ENCODE results near the gene MIGA2. TPM values are rescaled to one million over a fixed set of nuclear protein-coding genes. Genes with fewer than 3 reads are reported as not detected.
"Not testable (repeated sequence)": the region's sequence is repeated elsewhere in the genome, so short reads cannot be mapped to it uniquely, and the experiment has no call there.

MIGA2 gene
- total RNA-seq, 1 donor from 2014 or later = 12.0 TPM

GRCh38 chr9:129004173-129004572, 32.3 kb upstream of the MIGA2 start:
- peaks cover 50 to 58% (median 55%) of the 10 kb centered on the region in 3 donors for H3K36me3 ChIP-seq (ENCODE audit: control insufficient read depth in 3 of 3, insufficient read depth in 3 of 3, low read length in 3 of 3)

GRCh38 chr9:129005336-129005997, 31.0 kb upstream of the MIGA2 start:
- Histone ChIP-seq H3K27me3 (ENCODE audit: control insufficient read depth in 3 of 3, insufficient read depth in 3 of 3, low read length in 3 of 3) (no peaks in the 10 kb centered on the region), H3K27ac (ENCODE audit: low read depth, low read length) (peak overlapping the region; percentile 76), H3K36me3 (ENCODE audit: control insufficient read depth in 3 of 3, insufficient read depth in 3 of 3, low read length in 3 of 3) (peaks cover 45 to 52% (median 51%) of the 10 kb centered on the region in 3 donors), H3K4me1 (ENCODE audit: control insufficient read depth in 3 of 3, insufficient read depth in 3 of 3, low read length in 3 of 3) (peaks cover 21 to 32% (median 31%) of the 10 kb centered on the region in 3 donors), H3K9ac (ENCODE audit: low read depth in 1 of 3, low read length in 3 of 3) (peak overlapping the region in 1 of 3 donors; percentile 74), H3K9me3 (ENCODE audit: control insufficient read depth in 3 of 3, low read length in 3 of 3) (no peaks in the 10 kb centered on the region), H3K4me3 (ENCODE audit: low read length in 3 of 3) (no peak overlapping the region)

More at GRCh38 chr9:129004173-129004572, 32.3 kb upstream of the MIGA2 start:
- not testable (repeated sequence) for H3K27ac ChIP-seq (ENCODE audit: low read depth, low read length); H3K4me3 ChIP-seq (ENCODE audit: low read length in 3 of 3); H3K9me3 ChIP-seq (ENCODE audit: control insufficient read depth in 3 of 3, low read length in 3 of 3); H3K27me3 ChIP-seq (ENCODE audit: control insufficient read depth in 3 of 3, insufficient read depth in 3 of 3, low read length in 3 of 3); H3K9ac ChIP-seq (ENCODE audit: low read depth in 1 of 3, low read length in 3 of 3)
- H3K4me1 ChIP-seq (ENCODE audit: control insufficient read depth in 3 of 3, insufficient read depth in 3 of 3, low read length in 3 of 3) = peaks cover 21 to 32% (median 31%) of the 10 kb centered on the region in 3 donors

GRCh38 chr9:129006328-129007034, 29.9 kb upstream of the MIGA2 start:
- peak overlapping the region; percentile 76 for H3K27ac ChIP-seq (ENCODE audit: low read depth, low read length)
- peaks cover 21 to 32% (median 31%) of the 10 kb centered on the region in 3 donors for H3K4me1 ChIP-seq (ENCODE audit: control insufficient read depth in 3 of 3, insufficient read depth in 3 of 3, low read length in 3 of 3)
- H3K4me3 ChIP-seq (ENCODE audit: low read length in 3 of 3) = peak overlapping the region in 1 of 3 donors; percentile 45
- peaks cover 49 to 53% (median 52%) of the 10 kb centered on the region in 3 donors for H3K36me3 ChIP-seq (ENCODE audit: control insufficient read depth in 3 of 3, insufficient read depth in 3 of 3, low read length in 3 of 3)
- H3K9ac ChIP-seq (ENCODE audit: low read depth in 1 of 3, low read length in 3 of 3) = peak overlapping the region in 2 of 3 donors; percentile 14 to 74
- H3K27me3 ChIP-seq (ENCODE audit: control insufficient read depth in 3 of 3, insufficient read depth in 3 of 3, low read length in 3 of 3) = no peaks in the 10 kb centered on the region
- no peaks in the 10 kb centered on the region for H3K9me3 ChIP-seq (ENCODE audit: control insufficient read depth in 3 of 3, low read length in 3 of 3)

- H3K9ac ChIP-seq (ENCODE audit: low read depth in 1 of 3, low read length in 3 of 3) = peak overlapping the region in 1 of 3 donors; percentile 50
- peak overlapping the region; percentile 76 for H3K27ac ChIP-seq (ENCODE audit: low read depth, low read length)
These were observed 29.2 kb upstream of the MIGA2 start for GRCh38 chr9:129007035-129007765.

GRCh38 chr9:129007766-129008468, 28.5 kb upstream of the MIGA2 start:
- Histone ChIP-seq H3K4me1 (ENCODE audit: control insufficient read depth in 3 of 3, insufficient read depth in 3 of 3, low read length in 3 of 3) (peaks cover 21 to 32% (median 31%) of the 10 kb centered on the region in 3 donors), H3K9me3 (ENCODE audit: control insufficient read depth in 3 of 3, low read length in 3 of 3) (no peaks in the 10 kb centered on the region), H3K4me3 (ENCODE audit: low read length in 3 of 3) (no peak overlapping the region), H3K9ac (ENCODE audit: low read depth in 1 of 3, low read length in 3 of 3) (peak overlapping the region in 1 of 3 donors; percentile 50), H3K27ac (ENCODE audit: low read depth, low read length) (peak overlapping the region; percentile 76), H3K36me3 (ENCODE audit: control insufficient read depth in 3 of 3, insufficient read depth in 3 of 3, low read length in 3 of 3) (peaks cover 43 to 46% (median 46%) of the 10 kb centered on the region in 3 donors), H3K27me3 (ENCODE audit: control insufficient read depth in 3 of 3, insufficient read depth in 3 of 3, low read length in 3 of 3) (no peaks in the 10 kb centered on the region)

More at GRCh38 chr9:129007035-129007765, 29.2 kb upstream of the MIGA2 start:
- Histone ChIP-seq H3K27me3 (ENCODE audit: control insufficient read depth in 3 of 3, insufficient read depth in 3 of 3, low read length in 3 of 3) (no peaks in the 10 kb centered on the region), H3K9me3 (ENCODE audit: control insufficient read depth in 3 of 3, low read length in 3 of 3) (no peaks in the 10 kb centered on the region), H3K4me3 (ENCODE audit: low read length in 3 of 3) (no peak overlapping the region), H3K4me1 (ENCODE audit: control insufficient read depth in 3 of 3, insufficient read depth in 3 of 3, low read length in 3 of 3) (peaks cover 21 to 32% (median 31%) of the 10 kb centered on the region in 3 donors), H3K36me3 (ENCODE audit: control insufficient read depth in 3 of 3, insufficient read depth in 3 of 3, low read length in 3 of 3) (peaks cover 46 to 47% (median 46%) of the 10 kb centered on the region in 3 donors)

- Histone ChIP-seq H3K4me1 (ENCODE audit: control insufficient read depth in 3 of 3, insufficient read depth in 3 of 3, low read length in 3 of 3) (peaks cover 21 to 32% (median 31%) of the 10 kb centered on the region in 3 donors), H3K4me3 (ENCODE audit: low read length in 3 of 3) (no peak overlapping the region), H3K9ac (ENCODE audit: low read depth in 1 of 3, low read length in 3 of 3) (peak overlapping the region in 1 of 3 donors; percentile 45), H3K27me3 (ENCODE audit: control insufficient read depth in 3 of 3, insufficient read depth in 3 of 3, low read length in 3 of 3) (no peaks in the 10 kb centered on the region), H3K36me3 (ENCODE audit: control insufficient read depth in 3 of 3, insufficient read depth in 3 of 3, low read length in 3 of 3) (peaks cover 43 to 48% (median 47%) of the 10 kb centered on the region in 3 donors), H3K27ac (ENCODE audit: low read depth, low read length) (no peak overlapping the region), H3K9me3 (ENCODE audit: control insufficient read depth in 3 of 3, low read length in 3 of 3) (no peaks in the 10 kb centered on the region)
These were observed 27.9 kb upstream of the MIGA2 start for GRCh38 chr9:129008469-129008965.

GRCh38 chr9:129008986-129009583, 27.3 kb upstream of the MIGA2 start:
- no peaks in the 10 kb centered on the region for H3K27me3 ChIP-seq (ENCODE audit: control insufficient read depth in 3 of 3, insufficient read depth in 3 of 3, low read length in 3 of 3)
- H3K4me3 ChIP-seq (ENCODE audit: low read length in 3 of 3) = no peak overlapping the region
- H3K27ac ChIP-seq (ENCODE audit: low read depth, low read length) = no peak overlapping the region
- peaks cover 21 to 32% (median 31%) of the 10 kb centered on the region in 3 donors for H3K4me1 ChIP-seq (ENCODE audit: control insufficient read depth in 3 of 3, insufficient read depth in 3 of 3, low read length in 3 of 3)
- peak overlapping the region in 1 of 3 donors; percentile 45 for H3K9ac ChIP-seq (ENCODE audit: low read depth in 1 of 3, low read length in 3 of 3)
- peaks cover 47 to 51% (median 51%) of the 10 kb centered on the region in 3 donors for H3K36me3 ChIP-seq (ENCODE audit: control insufficient read depth in 3 of 3, insufficient read depth in 3 of 3, low read length in 3 of 3)
- no peaks in the 10 kb centered on the region for H3K9me3 ChIP-seq (ENCODE audit: control insufficient read depth in 3 of 3, low read length in 3 of 3)

GRCh38 chr9:129009584-129010141, 26.8 kb upstream of the MIGA2 start:
- Histone ChIP-seq H3K4me3 (ENCODE audit: low read length in 3 of 3) (no peak overlapping the region), H3K27me3 (ENCODE audit: control insufficient read depth in 3 of 3, insufficient read depth in 3 of 3, low read length in 3 of 3) (no peaks in the 10 kb centered on the region), H3K27ac (ENCODE audit: low read depth, low read length) (no peak overlapping the region), H3K9me3 (ENCODE audit: control insufficient read depth in 3 of 3, low read length in 3 of 3) (no peaks in the 10 kb centered on the region), H3K36me3 (ENCODE audit: control insufficient read depth in 3 of 3, insufficient read depth in 3 of 3, low read length in 3 of 3) (peaks cover 53 to 57% (median 56%) of the 10 kb centered on the region in 3 donors), H3K4me1 (ENCODE audit: control insufficient read depth in 3 of 3, insufficient read depth in 3 of 3, low read length in 3 of 3) (peaks cover 21 to 32% (median 31%) of the 10 kb centered on the region in 3 donors), H3K9ac (ENCODE audit: low read depth in 1 of 3, low read length in 3 of 3) (no peak overlapping the region)
